ENCODE data around the gene SRSF4.

The SRSF4 gene

DNA sequence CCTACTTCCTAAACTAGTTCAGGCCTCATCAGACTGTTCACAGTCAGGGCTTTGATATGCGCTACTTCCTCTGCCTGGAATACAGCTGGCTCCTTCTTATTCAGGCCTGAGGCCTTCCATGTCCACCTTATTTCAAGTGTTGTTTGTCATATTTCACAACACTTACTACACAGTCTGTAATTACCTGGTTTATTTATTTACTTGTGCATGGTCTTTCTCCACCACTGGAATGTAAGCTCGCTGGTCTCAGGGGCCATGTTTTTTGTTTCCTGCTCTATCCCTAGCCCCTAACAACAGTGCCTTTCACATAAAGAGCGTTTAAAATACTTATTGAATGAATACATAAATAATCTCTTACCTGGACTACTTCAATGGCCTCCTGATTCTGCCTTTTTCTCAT, 4.6 kb upstream of the SRSF4 start:
- no peak for TF ChIP-seq ZNF274 (IDR thresholded peaks at IDR 0.05; ENCODE audit: low read depth, low read length)
- no peak overlapping the region for H3K4me3 ChIP-seq (ENCODE audit: low read length)

DNA sequence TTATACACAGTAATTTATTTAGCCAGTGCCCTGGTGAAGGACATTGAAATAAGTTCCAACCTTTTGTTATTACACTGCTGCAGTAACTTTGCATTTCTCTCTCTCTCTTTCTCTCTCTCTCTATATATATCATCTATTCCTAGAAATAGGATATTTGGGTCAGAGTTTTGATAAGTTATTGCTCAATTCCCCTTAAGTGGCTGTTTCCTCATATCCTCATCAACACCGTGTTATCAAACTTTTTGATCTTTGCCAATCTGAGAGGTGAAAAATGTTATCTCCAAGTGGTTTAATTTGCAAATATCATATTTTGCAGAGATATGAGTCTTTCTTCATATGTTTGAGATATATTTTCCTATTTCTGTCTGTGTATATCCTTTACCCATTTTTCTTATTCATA, 1.6 kb upstream of the SRSF4 start:
- TF ChIP-seq ZNF274 (IDR thresholded peaks at IDR 0.05; ENCODE audit: low read depth, low read length), result no peak
- H3K4me3 ChIP-seq (ENCODE audit: low read length), result no peak overlapping the region

DNA sequence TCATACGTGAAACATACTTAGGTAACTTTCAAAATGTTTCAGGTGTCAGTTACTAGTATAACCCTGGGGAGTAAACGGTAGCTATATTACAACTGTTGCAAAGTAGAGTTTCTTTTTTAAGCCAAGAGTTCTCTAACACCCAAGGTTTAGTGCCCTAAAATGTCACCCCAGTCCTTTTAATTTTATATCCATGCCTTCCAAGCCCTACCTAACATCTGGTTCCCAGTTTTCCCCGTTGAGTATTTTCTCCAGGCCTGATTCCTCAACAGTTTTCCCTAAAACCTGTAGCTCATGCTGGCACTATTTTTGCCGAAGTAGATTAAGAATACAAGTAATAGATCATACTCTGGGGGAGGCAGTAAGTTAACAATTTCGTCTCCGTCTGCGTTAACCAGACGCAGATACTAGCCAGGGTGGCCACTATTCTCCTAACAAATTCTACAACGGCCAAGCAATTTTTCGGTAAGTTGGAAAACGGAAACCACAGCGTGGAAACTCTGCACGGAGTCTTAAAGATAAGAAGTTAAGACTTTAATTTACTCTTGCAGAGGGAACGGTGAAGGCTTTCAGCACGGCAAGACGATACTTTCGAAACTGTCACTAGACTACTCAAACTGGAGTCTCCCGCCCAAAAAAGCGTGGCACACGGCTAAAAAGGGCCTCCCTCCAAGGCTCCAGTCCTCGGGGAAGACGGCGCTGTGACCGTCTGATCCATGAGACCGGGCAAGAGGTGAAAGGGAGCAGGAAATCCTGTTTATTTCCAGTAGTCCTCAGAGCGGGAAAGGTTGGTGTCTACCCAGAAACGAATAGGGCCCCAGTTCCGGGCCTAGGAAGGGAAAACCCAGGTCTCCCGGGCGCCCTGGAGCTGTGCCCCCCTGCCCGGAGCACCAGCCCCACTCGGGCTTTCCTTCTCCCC, 945 bp downstream of the SRSF4 start:
- peak overlapping the region; percentile 96 for H3K4me3 ChIP-seq (ENCODE audit: low read length)
- no peak for TF ChIP-seq ZNF274 (IDR thresholded peaks at IDR 0.05; ENCODE audit: low read depth, low read length)

DNA sequence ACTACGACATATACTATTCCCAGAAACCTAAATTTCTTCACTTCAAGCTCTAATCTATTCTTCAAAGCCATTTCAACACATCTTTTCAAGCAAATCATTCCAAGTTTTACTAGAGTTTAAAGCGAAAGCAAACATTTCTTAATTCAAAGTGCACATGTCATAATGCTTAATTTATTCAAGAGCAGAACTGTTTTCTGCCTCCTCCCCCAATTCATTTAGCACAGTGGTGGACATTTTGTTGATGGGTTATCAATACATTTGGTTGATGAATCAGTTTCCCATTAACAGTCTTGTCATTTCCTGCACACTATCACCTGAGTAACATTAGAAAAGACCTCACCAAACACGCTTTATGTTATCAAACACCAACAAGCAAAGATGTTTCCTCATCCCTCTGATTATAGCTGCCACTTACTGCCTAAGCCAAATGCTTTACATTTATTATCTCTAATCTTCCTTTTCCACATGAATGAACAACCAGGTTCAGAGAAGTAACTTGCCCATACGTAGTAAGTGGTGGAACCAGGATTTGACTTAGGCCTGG, 2.0 kb downstream of the SRSF4 start:
- no peak for TF ChIP-seq ZNF274 (IDR thresholded peaks at IDR 0.05; ENCODE audit: low read depth, low read length)
- peak overlapping the region; percentile 96 for H3K4me3 ChIP-seq (ENCODE audit: low read length)

DNA sequence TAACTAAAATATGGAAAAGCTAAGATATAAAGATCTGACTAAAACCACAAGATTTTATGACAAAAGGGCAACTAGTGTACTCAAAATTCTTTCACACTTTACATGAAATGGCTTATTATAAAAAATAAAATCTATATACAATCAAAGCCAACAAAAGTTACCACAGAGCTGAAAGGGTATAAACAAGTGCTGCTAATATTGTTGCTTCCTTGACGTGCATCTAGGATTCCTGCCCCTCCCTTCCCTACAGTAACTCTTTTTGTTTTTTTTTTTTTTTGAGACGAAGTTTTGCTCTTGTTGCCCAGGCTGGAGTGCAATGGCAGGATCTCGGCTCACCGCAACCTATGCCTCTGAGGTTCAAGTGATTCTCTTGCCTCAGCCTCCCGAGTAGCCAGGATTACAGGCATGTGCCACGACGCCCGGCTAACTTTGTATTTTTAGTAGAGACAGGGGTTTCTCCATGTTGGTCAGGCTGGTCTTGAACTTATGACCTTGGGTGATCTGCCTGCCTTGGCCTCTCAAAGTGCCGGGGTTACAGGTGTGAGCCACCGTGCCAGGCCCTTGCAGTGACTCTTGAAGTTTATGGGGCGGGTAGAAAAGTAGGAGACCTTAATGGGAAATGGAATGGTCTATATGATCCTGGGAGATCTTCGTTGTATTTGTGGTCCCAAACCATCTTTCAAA, 4.5 kb downstream of the SRSF4 start:
- no peak overlapping the region for H3K4me3 ChIP-seq (ENCODE audit: low read length)
- TF ChIP-seq ZNF274 (IDR thresholded peaks at IDR 0.05; ENCODE audit: low read depth, low read length), result no peak

DNA sequence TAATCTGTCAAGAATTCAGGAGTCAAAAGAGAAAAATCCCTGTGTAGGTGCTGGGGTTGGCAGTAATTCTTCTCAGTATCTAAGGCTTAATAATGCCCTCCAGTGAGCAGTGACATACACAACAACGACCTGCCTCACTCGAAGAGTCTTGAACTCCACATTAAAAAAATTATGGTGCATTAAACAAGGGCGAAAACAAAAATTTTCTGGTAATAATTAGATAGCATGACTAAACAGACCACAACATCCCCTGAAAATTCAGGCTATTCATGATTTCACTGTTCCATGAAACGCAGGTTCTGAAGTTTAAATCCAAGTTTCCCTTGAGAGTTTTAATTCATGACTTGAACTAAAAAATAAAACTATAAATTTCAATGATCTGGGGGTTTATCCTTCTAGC, 5.1 kb downstream of the SRSF4 start:
- no peak overlapping the region for H3K4me3 ChIP-seq (ENCODE audit: low read length)
- no peak for TF ChIP-seq ZNF274 (IDR thresholded peaks at IDR 0.05; ENCODE audit: low read depth, low read length)

DNA sequence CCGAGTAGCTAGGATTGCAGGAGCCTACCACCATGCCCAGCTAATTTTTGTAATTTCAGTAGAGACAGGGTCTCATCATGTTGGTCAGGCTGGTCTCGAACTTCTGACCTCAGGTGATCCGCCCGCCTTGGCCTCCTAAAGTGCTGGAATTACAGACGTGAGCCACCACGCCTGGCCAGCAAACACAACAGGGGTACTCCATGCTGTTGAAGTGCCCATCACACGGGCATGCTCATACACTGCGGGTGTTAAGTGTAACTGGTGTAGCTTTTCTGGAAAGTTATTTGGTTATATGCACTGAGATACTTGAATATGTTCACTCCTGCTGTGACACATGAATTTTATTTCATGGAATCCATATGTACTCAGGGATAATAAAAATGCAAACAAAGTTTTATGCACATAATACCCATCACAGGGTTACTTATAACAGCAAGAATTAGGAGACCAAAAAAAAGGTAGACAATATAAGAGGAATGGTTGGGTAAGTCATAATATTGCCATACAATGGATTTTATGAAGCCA, 9.2 kb downstream of the SRSF4 start:
- no peak for TF ChIP-seq ZNF274 (IDR thresholded peaks at IDR 0.05; ENCODE audit: low read depth, low read length)
- H3K4me3 ChIP-seq (ENCODE audit: low read length), result no peak overlapping the region

DNA sequence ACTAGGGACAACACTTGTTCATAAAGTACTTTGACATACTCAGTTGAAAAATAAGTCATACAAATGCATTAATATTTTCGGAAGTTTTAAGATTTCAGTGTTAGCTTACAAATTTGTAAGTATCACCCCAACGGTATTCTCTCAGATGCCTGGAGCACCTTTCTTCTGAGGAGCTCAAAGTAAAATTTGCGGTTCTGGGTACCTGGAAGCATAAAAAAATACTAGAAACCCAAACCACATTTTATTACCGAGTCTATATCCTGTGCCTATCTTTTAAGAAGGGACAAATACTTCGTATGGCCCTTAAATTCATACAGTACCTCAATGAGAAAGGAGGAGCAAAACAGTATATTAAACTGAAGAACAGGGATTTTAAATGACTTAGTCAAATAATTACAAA, 10.2 kb downstream of the SRSF4 start:
- H3K4me3 ChIP-seq (ENCODE audit: low read length), result no peak overlapping the region
- TF ChIP-seq ZNF274 (IDR thresholded peaks at IDR 0.05; ENCODE audit: low read depth, low read length), result no peak

DNA sequence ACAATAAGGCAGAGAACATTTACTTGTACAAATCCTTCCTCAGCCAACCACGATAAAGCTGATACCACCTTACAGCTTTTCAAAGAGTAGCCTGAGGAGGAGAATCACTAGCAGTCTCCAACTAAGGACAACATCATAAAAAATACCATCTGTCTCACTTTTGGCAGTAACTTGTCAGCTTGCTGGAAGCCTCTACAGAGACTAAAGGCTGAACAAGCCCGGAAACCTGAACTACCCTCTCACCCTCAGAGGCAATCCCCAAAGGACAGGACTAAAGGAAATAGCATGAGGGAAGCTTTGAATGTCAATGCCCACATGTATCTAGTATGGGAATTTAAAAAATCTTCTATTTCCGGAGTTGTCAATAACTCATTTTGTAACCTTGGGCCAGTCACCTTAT, 10.6 kb downstream of the SRSF4 start:
- TF ChIP-seq ZNF274 (IDR thresholded peaks at IDR 0.05; ENCODE audit: low read depth, low read length), result no peak
- no peak overlapping the region for H3K4me3 ChIP-seq (ENCODE audit: low read length)

DNA sequence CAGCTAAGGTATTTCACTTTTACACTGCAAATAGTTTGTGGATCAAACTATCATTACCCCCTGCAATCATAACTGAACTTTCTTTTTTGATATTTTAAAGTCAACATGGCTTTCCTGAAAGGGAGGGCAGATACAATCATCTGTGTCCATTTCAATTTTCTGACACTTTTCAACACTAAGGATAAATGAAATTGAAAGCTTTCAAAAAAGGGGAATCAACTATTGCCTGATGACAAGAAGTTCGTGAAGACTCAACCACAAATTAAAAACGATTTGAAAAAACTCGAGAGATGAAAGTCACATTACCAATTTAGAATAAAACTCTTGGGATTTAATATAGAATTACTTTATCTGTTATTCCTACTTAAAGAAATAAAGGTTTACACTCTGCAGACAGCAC, 11.7 kb downstream of the SRSF4 start:
- H3K4me3 ChIP-seq (ENCODE audit: low read length), result no peak overlapping the region
- TF ChIP-seq ZNF274 (IDR thresholded peaks at IDR 0.05; ENCODE audit: low read depth, low read length), result no peak

DNA sequence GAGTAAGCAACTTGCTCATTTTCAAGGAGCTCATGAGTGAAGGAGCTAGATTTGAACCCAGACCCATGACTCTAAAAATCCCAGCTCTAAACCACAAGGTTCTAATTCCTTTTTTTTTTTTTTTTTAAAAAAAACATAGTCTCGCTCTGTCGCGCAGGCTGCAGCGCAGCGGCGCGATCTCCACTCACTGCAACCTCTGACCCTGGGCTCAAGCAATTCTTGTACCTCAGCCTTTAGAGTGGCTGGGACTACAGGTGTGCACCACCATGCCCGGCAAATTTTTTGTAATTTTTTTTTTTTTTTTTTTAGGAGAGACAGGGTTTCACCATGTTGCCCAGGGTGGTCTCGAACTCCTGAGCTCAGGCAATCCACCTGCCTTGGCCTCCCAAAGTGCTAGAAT, 13.8 kb downstream of the SRSF4 start:
- TF ChIP-seq ZNF274 (IDR thresholded peaks at IDR 0.05; ENCODE audit: low read depth, low read length), result no peak
- H3K4me3 ChIP-seq (ENCODE audit: low read length), result no peak overlapping the region

DNA sequence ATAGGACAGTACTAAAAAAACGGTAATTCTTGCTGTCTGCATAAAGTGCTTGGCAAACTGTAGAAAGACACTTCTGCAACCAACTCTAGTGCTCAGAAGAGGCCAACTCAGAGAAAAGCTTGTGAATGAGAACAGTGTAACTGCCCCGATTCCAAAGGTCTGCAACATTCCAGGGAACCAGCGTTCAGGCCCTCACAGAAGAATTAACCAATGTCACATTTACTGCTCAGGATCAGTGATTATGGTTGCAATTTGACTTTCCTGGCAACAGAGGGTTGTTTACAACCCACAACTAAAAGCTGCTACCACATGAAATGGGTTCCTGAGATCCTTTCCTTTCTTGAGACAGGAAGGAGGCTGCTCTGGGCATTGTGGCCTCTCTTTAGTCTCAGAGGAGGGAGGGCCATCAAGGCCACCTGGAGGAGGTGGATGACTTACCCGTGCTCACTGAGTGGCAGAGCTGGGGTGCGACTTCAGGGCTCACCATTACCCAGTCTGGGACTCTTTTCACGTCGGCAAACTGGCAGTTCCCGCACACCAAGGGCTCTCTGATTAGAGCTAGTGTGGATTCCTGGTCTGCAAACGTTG, 15.3 kb downstream of the SRSF4 start:
- no peak overlapping the region for H3K4me3 ChIP-seq (ENCODE audit: low read length)
- no peak for TF ChIP-seq ZNF274 (IDR thresholded peaks at IDR 0.05; ENCODE audit: low read depth, low read length)

DNA sequence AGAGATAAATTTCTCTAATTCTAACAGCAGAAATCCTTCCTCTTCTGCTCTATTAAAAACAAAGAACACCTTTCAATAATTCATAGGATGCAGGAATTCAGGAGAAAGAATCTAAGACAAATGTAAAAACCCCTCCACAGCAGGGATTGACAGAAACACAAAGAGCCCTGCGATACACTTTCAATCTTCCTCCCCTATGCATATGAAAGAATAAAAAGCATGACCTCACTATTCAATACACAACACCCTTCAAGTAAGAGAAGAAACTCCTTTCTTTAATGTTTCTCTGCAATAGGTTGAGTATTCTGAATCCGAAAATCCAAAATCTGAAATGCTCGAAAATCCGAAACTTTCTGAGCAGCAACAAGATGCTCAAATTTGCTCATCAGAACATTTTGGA, 17.1 kb downstream of the SRSF4 start:
- no peak for TF ChIP-seq ZNF274 (IDR thresholded peaks at IDR 0.05; ENCODE audit: low read depth, low read length)
- no peak overlapping the region for H3K4me3 ChIP-seq (ENCODE audit: low read length)

DNA sequence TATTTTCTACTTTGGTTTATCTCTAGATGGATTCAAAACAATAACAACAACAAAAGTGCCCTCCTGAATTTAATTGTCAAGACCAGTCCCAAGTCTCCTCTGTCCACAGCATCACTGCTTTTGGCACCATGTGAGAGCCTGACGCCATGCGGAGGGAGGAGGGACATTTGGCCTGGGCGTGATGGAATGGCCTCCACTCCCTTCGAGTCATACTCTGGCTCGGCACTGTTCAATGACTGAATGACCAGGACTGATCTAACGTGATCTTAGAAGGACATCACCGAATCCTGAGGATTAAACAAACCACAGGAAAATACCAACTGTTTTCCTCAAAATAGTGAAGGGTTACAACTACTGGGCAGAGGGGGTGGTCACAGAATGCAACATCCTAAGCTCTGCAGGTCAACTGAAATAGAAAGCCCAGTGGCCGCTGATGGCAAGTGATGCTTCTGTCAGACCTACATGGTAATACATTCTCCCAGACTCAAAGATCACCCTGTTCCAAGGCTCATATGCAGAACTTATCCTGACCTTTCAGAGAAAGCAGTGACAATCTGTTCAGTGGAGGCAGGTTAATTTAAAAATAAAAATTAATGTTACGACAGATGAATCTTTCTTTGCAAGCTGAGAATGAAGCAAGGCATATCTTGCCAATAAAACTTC, 19.1 kb downstream of the SRSF4 start:
- no peak for TF ChIP-seq ZNF274 (IDR thresholded peaks at IDR 0.05; ENCODE audit: low read depth, low read length)
- no peak overlapping the region for H3K4me3 ChIP-seq (ENCODE audit: low read length)

Measured in GM08714 (cell line).